GM13977 (cell line): ENCODE data around the gene MAMDC2.

Experiments used
- DNase-seq: peaks from one replicate; pipeline ENCODE4 v3.0.0; 2012; ENCODE audit warnings: low spot score
- CTCF ChIP-seq: IDR thresholded peaks from 2 replicates; pipeline ENCODE4 v1.5.1; 2012; ENCODE audit warnings: mild to moderate bottlenecking, control low read depth; ENCODE audit not compliant: insufficient read depth; ENCODE audit errors: extremely low read depth, missing control alignments
- in situ Hi-C: fragments of 300-500 bp; cut with MboI; formaldehyde crosslinking; loops from one replicate; pipeline ENCODE4 v1.12.0; 2022; ENCODE audit warnings: low sequenced_read_pairs, low pct_unique_long_range_greater_than_20kb, mixed read lengths, inconsistent platforms; ENCODE audit not compliant: unreplicated experiment

MAMDC2 gene

GRCh38 chr9:70080481-70081119 is 37.0 kb downstream of the MAMDC2 start:
- in situ Hi-C loops = no loop called here
- no peak for DNase-seq
- TF ChIP-seq CTCF = no peak

GRCh38 chr9:70081120-70081495 is 37.5 kb downstream of the MAMDC2 start:
- no peak for DNase-seq

GRCh38 chr9:70083429-70083828 is 39.8 kb downstream of the MAMDC2 start:
- in situ Hi-C loops = no loop called here
- no peak for TF ChIP-seq CTCF
- no peak for DNase-seq

More at GRCh38 chr9:70081120-70081495, 37.5 kb downstream of the MAMDC2 start:
- no peak for TF ChIP-seq CTCF
- in situ Hi-C loops = no loop called here

- TF ChIP-seq CTCF = no peak
- no peak for DNase-seq
- in situ Hi-C loops = no loop called here
Observed at GRCh38 chr9:70085241-70085640, 41.6 kb downstream of the MAMDC2 start.

- DNase-seq = no peak
- in situ Hi-C loops = no loop called here
- TF ChIP-seq CTCF = no peak
Observed at GRCh38 chr9:70091103-70091502, 47.5 kb downstream of the MAMDC2 start.

- in situ Hi-C loops = no loop called here
- no peak for DNase-seq
- no peak for TF ChIP-seq CTCF
Observed at GRCh38 chr9:70091572-70091971, 47.9 kb downstream of the MAMDC2 start.
